Left forelimb (tissue), 1 donor: ENCODE results near the gene ARHGEF6.
"Not testable (repeated sequence)": the region's sequence is repeated elsewhere in the genome, so short reads cannot be mapped to it uniquely, and the experiment has no call there.

Experiments used
- DNase-seq: peaks from one replicate; pipeline ENCODE4 v3.0.0-alpha.2; 2018; ENCODE audit warnings: low spot score

Gene ARHGEF6

DNA sequence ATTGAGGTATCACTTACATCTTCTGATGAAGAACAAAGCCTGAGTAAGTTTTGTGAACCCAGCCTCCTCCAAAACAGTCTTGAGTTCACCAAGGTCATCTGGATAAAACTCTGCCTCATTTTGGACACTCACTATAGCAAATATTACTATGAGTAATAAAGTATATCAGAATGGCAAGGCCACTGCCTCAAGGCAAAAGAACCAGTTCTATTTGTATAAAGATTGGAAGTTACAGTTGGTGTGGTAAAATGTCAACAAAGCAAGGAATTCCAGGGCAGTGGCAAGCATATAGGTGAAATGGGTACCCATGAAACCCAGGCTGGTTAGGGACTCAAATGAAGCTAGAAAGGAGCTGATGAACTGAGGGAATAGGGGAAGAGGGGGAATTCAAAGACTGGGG lies 2.4 kb upstream of the ARHGEF6 start:
- no peak for DNase-seq

DNA sequence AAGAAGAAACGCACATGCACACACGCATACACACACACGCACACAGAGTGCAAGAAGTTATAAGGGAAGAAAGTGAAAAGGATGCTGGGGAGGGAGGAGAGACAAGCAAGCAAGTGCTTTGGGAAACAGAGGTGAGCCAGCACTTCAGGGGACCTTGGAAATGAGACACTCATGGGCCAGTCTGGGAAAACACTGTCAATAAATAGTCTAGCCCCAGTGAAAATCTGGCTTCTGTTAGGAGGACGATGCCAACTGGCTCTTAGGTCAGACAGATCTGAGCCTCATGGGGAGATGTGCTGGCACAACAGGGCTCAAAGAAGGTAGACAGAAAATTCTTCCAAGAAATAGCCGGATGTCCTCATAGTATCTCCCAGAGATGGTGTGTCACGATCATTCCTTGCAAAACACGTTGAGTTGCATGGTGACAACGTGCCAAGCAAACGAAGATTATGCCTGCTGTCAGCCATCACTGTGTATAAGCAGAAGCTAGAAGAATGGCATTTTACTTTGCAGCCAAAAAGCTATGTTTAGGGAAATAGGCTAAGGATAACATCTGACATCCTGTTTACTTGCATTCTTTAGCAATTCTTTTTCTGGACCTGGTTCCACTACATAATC lies 557 bp upstream of the ARHGEF6 start:
- DNase-seq = no peak

DNA sequence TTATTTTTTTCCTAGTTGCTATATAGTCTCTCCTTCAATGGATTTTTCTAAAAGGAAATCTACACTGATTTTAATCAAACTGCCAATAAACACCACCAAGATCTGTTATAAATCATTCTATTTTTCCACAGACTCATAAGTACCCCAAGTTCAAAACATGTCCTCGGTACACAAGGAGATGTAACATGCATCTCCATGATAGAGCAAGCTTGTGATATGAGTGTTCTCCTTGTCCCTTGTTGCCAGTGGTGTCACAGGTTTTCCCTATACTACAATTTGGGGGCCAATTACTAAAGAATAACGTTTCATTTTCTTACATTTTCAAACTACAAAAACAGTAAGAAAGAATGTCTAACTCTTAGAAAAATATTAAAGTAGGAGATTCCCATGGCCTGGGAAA lies 491 bp downstream of the ARHGEF6 start:
- DNase-seq = no peak

DNA sequence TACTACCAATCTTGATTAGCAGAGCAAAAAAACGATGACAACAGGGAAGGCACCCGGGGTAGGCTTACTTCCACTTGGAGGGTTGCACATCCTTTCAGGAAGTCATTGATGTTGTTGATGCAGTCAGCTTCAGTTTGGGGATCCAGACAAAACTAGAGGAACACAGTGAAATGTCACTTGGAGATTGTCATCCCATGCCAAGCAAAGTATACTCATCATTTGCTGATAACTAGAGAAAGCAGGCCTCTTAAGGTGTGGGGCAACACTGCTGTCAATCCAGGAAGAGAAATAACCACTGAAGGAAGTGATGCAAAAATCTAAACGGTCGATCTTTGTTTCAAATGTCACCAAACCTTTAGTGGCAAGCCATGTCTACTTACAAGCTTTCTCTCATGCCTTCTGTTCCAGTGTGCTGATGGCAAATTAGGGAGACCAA lies 1.4 kb downstream of the ARHGEF6 start:
- no peak for DNase-seq

DNA sequence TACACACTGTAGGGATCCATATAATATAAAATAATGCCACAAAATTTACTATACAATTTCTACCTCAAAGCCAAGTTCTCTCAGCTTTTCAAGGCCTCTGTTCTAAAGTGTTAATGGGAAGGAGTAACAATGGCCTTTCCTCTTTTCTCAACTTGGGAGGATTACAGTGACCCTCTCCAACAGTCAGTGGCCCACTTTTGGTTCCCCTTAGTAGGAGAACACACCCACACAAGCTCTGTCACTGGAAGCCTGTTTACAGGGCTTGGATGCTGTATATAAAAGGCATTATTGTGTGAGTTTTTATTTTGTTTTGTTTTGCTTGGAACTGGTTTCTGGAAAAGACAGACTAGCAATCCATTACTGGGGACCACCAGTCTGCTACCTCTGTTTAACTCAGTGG lies 1.8 kb downstream of the ARHGEF6 start:
- no peak for DNase-seq

DNA sequence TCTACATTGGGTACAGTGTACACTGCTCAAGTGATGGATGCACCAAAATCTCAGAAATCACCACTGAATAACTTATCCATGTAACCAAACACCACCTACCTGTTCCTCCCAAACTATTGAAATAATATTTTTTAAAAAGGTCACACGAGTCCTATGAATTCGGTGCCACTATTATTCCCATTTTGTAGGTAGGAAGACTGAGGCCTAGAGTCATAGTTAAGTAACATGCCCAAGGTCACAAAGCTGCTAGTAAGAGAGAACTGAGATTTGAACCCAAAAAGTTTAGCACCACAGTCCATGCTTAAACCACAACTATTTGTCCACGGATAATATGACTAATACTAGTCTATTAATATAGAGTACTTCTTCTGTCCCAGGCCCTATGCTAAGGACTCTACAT lies 2.7 kb downstream of the ARHGEF6 start:
- DNase-seq = no peak

DNA sequence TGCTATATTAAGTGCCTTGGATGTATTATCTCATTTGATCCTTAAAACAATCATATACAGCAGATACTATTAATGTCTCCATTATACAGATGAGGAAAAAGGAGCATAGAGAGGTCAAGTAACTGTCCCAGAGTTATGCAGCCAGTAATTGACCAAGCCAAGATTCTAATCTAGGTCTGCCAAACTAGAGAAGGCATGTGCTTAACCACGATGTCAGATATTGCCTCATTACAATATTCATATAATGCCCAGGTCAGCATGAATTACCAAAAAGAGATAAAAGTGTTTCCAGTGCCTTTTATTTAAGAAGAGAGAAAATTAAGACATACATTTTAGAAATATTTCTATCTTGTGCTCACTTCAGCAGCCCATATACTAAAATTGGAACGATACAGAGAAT lies 7.1 kb downstream of the ARHGEF6 start:
- no peak for DNase-seq

DNA sequence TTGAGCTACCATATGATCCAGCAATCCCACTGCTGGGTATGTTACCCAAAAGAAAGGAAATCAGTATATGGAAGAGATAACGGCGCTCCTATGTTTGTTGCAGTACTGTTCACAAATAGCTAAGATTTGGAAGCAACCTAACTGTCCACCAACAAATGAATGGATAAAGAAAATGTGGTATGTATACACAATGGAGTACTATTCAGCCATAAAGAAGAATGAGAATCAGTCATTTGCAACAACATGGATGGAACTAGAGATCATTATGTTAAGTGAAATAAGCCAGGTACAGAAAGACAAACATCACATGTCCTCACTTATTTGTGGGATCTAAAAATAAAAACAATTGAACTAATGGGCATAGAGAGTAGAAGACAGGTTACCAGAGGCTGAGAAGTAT lies 8.9 kb downstream of the ARHGEF6 start:
- not testable (repeated sequence) for DNase-seq

DNA sequence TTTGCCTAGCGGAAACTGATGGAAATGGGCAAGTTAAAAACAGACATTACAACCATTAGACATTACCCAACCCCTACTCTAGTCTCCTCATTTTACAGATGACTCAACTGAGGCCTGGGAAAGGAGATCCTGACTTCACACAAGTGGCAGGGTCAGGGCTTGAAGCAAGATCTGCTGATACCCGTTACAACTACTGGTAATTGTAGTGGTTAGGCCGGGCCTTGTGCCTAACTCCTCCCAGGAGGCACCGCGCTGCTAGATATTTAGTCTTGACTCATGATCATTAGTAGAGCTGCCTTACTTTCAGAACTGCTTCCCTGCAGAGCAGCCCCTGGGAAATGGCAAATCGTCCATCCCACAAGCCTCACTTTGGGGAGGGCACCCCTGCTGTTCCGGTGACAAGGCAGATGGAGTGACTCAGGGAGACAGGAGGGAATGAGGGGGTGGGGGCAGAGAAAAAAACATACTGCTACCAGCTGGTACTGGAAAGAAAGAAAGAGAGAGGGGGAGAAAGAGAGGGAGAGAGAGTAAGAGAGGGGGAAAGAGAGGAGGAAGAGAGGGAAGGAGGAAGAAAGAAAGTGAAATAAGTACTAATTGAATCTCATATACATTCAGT lies 12.2 kb downstream of the ARHGEF6 start:
- DNase-seq = no peak

DNA sequence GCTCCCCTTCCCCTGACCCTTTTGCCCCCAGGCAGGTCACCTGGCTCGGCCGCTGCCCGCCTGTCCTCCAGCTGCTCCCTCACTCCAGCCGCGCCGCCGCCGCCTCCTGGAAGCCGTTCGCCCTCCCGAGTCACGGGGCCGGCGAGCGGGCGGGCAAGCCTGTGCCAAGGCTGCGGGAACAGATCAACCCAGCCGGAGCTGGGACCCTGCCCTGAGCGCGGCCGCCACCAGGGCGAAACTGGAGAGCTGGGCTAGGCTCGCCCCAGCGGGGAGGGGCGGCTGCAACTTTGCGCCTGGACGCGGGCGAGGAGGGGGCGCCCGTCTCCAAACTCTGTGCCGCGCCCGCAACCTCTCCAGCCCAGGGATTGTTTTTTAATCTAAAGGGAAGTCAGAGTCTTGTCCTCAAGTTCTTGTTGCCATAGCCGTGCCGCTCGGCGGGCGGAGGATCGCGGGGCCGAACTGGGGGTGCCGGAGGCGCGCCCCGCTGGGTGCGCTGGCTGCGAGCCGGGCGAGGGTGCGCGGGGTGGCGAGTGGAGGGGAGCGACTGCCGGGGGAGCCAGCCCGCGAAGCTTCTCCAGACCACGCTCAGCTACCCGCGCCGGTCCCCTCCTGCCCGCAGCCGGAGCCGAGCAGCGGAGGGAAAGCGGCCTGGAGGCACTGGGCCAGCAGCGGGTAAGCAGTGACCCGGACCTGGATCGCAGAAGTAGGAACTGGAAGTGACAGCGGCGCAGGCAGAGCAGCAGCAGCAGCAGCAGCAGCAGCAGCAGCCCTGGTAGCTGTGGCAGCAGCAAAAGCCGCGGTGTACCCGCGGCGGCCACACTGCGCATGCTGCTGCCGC lies 13.4 kb downstream of the ARHGEF6 start:
- DNase-seq = peak; percentile 76

DNA sequence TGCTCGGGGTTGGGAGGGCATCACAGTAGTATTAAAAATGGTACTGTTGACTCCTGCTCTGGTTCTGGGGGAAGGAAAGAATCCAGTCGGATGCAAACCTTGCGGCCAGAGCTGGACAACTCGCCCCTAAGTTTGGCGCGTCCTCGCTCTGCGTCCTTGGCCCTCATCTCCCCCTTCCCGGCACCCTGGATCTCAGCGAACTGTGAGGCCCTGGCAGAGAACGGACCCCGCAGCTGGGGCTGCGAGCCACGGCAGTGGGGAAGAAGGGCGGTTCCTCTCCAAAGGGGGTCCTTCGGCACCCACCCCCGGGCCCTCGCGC lies 14.0 kb downstream of the ARHGEF6 start:
- no peak for DNase-seq

DNA sequence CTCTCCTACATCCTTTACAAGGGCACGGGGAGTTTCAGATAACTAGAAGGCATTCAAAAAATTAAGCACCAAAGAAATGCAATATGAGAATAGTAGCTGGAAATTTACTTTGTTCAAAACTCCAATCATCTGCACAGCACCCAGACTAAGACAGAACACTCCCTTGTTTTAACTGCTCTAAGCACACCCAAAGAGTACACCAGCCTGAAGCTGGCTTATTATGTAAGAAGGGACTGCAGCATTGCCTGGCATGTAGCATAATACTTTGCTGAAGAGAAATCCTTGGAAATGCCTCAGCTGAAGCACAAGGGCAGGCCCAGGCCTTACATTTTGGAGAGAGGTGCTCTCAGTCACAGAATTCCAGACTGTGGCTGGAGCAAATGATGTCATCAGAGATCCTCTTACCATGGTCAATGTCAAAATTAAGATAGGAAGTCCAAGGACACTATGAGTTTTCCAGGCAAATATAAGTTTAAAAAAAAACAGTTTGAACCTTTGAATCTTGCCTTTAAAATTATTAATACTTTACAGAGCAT lies 14.8 kb downstream of the ARHGEF6 start:
- DNase-seq = no peak

DNA sequence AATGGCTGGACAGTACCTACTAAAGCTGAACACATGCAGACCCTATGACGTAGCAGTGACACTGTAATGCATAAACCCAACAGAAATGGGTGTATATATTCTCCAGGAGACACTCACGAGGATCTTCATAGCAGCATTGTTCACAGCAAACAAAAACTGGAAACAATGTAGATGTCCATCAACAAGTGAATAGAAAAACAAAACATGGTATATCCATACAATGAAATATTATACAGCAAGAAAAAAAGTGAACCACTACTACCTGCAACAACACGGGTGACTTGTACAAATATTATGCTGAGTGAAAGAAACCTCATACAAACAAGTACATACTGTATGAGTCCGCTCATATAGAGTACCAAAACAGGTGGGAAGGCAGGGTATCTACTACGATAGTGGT lies 16.5 kb downstream of the ARHGEF6 start:
- DNase-seq = no peak

DNA sequence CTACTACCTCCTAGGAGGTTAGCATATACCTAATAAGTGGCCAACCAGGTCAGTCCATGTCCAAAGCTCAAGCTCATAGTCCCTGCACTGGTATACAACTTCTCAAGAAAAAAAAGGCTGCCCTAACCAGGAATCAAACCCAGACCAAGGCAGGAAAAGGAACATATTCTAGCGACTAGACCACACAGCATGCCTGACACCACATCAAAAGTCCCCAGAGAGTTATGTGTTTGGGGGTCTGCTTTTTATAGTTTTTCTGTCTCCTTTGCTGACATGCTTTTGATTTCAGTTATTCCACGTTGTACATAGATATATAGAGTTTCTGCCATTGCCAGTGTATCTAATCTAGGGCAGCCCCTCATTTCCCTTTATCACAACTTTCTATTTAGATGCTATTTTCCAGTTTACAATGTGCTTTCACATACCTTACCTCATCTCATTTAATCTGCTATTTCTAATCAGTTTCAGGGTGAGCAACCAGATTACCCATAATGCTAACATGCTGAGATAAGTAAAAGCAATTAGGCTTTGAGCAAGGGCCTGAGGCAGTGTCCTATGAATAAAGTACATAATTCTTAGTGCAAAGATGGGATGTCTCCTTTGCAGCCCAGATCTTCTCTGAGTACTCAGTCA lies 17.8 kb downstream of the ARHGEF6 start:
- no peak for DNase-seq

DNA sequence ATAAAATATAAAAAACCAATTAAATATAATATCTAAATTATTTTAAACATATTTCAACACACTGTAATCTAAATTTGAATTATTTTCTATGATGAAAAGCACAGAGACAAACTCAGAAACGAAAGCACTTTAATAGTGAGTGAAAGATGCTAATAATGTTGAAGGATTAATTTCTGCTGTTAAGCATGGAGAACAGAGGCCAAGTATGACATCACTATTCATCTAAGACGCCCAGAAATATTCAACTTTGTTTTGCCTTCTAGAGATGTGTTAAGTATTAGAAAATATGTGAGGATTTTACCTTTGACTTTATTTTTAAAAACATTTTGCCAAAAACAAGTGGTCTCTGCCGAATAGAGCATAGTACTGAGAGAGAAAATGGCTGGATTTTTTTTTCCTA lies 19.3 kb downstream of the ARHGEF6 start:
- no peak for DNase-seq

DNA sequence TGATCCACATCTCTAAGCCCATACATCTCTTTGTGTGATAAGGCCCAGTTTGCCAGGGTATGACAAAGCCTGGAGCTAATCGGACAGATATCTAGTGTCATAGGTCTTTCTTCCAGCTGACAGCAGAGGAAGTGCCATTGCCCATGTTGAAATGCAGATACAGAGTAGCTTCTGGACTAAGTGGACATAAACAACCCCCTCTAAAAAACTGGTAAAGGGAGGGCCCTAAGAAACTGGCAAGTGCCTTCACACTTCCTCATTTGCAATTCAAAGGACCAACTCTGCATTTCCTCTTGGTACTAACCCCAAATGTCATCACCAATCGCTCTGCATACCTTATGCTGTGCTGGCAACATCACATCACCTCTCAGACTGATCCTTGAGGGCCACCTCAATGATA lies 20.8 kb downstream of the ARHGEF6 start:
- DNase-seq = no peak

DNA sequence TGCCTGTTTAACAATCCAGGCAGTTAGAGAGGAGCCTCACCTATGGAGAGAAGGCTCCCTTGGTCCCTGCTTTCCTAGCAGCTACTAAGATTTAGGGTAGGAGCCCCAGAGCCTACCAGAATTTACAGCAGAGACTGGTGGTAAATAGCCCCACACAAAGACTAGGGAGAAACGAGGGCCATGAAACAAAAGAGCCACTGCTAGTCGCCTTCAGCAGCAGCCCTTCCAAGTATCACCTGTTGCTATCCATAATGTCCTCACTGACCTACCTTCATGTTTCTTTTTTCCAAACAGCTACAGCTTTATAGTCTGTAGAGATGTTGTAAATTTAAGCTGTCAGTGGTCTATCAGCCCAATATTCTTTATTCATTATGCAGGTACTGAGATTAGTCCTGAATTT lies 25.3 kb downstream of the ARHGEF6 start:
- DNase-seq = no peak

DNA sequence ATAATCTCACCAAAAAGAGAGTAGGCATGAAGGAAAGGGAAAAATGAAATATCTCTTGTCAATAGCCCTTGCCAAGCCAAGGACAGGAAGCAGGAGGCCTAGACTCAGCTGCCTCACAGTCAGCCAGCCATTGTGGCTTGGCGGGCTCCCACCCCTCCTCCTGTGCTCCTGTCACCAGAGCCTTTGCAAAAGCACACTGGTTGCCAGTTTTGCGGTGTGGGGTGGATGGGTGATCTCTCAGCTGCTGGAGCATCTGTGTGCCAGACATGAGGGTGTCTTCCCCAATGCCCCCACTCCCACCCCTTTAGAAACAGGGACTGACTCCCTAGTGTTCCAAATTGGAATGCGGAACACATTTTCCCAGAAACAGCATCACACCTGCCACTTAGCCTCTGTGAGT lies 26.1 kb downstream of the ARHGEF6 start:
- peak; percentile 75 for DNase-seq

DNA sequence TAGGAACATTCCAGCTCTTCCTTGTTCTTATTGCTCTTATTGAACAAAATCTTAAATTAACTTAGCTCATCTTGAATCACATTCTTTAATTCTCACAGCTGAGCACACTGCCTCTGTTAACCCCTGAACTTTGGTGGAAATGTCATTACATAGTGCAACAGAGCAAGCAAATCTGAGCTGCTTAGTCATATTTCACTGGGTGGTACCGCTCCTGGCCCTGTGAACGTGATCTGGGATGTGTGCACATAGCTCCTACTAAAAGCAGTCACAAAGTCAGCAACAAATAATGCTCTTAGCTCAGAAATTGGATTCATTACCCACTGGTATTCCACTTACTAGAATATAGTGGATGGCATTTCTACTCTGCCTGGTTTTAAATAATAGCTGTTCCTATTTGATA lies 27.9 kb downstream of the ARHGEF6 start:
- no peak for DNase-seq

DNA sequence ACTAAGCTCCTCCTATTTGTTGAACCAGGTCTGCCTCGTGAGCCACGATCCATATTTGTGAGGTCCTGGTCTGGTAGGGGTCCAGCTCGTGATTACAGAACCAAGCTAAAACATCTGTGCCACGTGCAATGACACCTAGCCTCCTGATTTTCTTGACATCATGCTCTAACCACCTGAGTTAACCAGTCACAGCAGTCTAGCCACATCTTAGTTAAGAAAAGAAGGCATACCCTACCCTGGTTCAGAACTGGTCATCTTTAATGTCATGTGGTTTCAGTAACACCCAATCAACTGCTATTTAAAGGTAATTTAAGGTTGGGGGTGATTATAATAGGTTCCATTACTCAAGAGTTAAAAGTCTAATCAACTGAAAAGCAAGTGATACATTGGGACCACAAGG lies 28.4 kb downstream of the ARHGEF6 start:
- no peak for DNase-seq

DNA sequence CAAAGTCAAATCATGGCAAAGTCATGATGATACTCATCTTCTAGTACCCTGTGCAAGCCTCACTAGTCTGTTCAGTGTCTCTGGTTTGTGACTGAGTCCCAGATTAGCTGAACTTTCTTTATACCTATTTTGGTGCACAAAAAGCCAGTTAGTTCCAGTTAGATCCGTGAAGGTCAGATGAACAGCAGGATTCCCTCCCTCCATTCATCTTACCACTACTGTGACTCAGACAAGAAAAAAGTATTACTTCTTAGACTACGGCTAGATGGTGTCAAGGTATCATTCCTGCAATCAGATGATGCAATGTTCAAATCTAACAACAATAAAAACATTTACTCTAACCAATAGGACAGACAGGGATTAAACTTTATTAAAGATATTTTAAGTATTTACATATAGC lies 30.4 kb downstream of the ARHGEF6 start:
- DNase-seq = no peak
